OCI-LY7 (cell line): ENCODE measurements around the gene GRK5. TPM values are rescaled to one million over a fixed set of nuclear protein-coding genes. Genes with fewer than 3 reads are reported as not detected.

Experiments used
- BruUV-seq: library from RNA; stranded (reverse); fragments of 400-500 nt; replicated peaks from 2 replicates; lab custom pipeline; 2021; lab: Mats Ljungman, UMichigan
- CTCF ChIA-PET: fragments of 300-600 bp; sonication (Branson Sonifier 250); formaldehyde crosslinking; loops from one replicate; lab custom pipeline; 2022; ENCODE audit warnings: antibody characterized with exemption; ENCODE audit not compliant: unreplicated experiment; lab: Charles Lee
- POLR2A ChIA-PET: fragments of 300-600 bp; sonication (Branson Sonifier 250); formaldehyde crosslinking; loops from one replicate; lab custom pipeline; 2022; ENCODE audit warnings: antibody characterized with exemption; lab: Charles Lee
- DNase-seq: peaks from one replicate; pipeline ENCODE4 v3.0.0-alpha.2; 2015; ENCODE audit warnings: low spot score
- H2AFZ ChIP-seq: fragments of 200-600 bp; sonication (generic), shearing (Covaris generic); 2 replicates; pipeline ENCODE4 v1.6.1; 2014; ENCODE audit warnings: mild to moderate bottlenecking, antibody characterized with exemption, low read length, moderate library complexity
- H3K27ac ChIP-seq: fragments of 200-600 bp; sonication (generic); 2 replicates; pipeline ENCODE4 v1.5.1; 2014; ENCODE audit warnings: mixed run types, low read depth, mild to moderate bottlenecking, moderate library complexity, low read length, inconsistent platforms; ENCODE audit not compliant: poor library complexity, severe bottlenecking
- H3K36me3 ChIP-seq: fragments of 200-600 bp; sonication (generic); 2 replicates; pipeline ENCODE4 v1.6.1; 2014; ENCODE audit warnings: mild to moderate bottlenecking, antibody characterized with exemption, low read length, moderate library complexity, mixed read lengths; ENCODE audit not compliant: insufficient read depth
- H3K4me1 ChIP-seq: fragments of 200-600 bp; sonication (generic); 2 replicates; pipeline ENCODE4 v1.5.1; 2014; ENCODE audit warnings: mild to moderate bottlenecking, low read length; ENCODE audit not compliant: insufficient read depth, poor library complexity, severe bottlenecking
- H3K4me2 ChIP-seq: fragments of 200-600 bp; sonication (generic); 2 replicates; pipeline ENCODE4 v1.6.1; 2014; ENCODE audit warnings: mild to moderate bottlenecking, low read length
- H3K4me3 ChIP-seq: fragments of 200-600 bp; sonication (generic); 2 replicates; pipeline ENCODE4 v1.5.1; 2014; ENCODE audit warnings: mild to moderate bottlenecking, low read depth, low read length; ENCODE audit not compliant: poor library complexity, severe bottlenecking
- H3K79me2 ChIP-seq: fragments of 200-600 bp; sonication (generic); 2 replicates; pipeline ENCODE4 v1.6.1; 2016; ENCODE audit warnings: low read depth, mild to moderate bottlenecking, low read length, moderate library complexity, mixed read lengths; ENCODE audit not compliant: insufficient read depth
- H3K9me2 ChIP-seq: fragments of 200-600 bp; sonication (generic); 2 replicates; pipeline ENCODE4 v1.6.1; 2016; ENCODE audit warnings: mild to moderate bottlenecking, low read length, mixed read lengths; ENCODE audit not compliant: insufficient read depth
- H3K9me3 ChIP-seq: fragments of 200-600 bp; sonication (generic); 2 replicates; pipeline ENCODE4 v1.6.1; 2014; ENCODE audit warnings: mild to moderate bottlenecking, mixed run types, low read length, mixed read lengths
- H4K20me1 ChIP-seq: fragments of 200-600 bp; sonication (generic); 2 replicates; pipeline ENCODE4 v1.6.1; 2014; ENCODE audit warnings: mild to moderate bottlenecking, antibody characterized with exemption, low read length, moderate library complexity, mixed read lengths; ENCODE audit not compliant: insufficient read depth
- EZH2phosphoT487 ChIP-seq: fragments of 200-600 bp; sonication (generic); IDR thresholded peaks from 2 replicates; pipeline ENCODE4 v1.6.1; 2018; ENCODE audit warnings: low read depth, borderline replicate concordance, mild to moderate bottlenecking, mixed run types, antibody characterized with exemption, low read length, moderate library complexity, mixed read lengths
- intact Hi-C: fragments of 100-400 bp; cut with micrococcal nuclease; formaldehyde crosslinking; loops from one replicate; pipeline ENCODE4 v1.10.0; 2022; ENCODE audit not compliant: unreplicated experiment
- total RNA-seq, 2 experiments: library from RNA; depleted of rRNA in 1 of 2; stranded (reverse); fragments of >200 nt in 1 of 2; shearing (Covaris generic) in 1 of 2; gene quantifications; 2 replicates each; pipeline ENCODE4 v1.2.3, GENCODE V29; 2014 to 2022
- TF ChIP-seq, protein P1 (sequence below): fragments of 200-600 bp; sonication (generic); conservative IDR thresholded peaks from 2 replicates; pipeline ENCODE4 v1.5.1; 2014; ENCODE audit warnings: mild to moderate bottlenecking, antibody characterized with exemption, low read length, moderate library complexity, mixed read lengths

GRK5 gene
- total RNA-seq, 2 experiments from 2014 or later, result 4.7 to 10.2 TPM

DNA sequence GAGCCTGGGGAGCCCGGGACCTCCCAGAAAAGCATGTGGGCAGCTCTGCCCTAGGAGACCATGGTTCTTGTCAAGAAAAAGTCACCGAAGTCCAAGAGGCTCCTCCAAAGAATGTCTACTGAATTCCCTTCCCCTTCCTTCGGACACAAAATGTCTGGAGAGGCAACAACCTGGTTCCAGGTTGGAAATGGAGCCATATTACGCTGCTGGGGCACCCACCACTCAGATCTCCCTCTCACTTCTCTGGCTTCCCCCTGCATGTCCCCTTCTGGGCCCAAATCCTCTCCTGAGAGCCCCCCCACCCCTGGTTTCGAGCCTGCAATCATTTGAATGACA lies 282.6 kb downstream of the GRK5 start:
- intact Hi-C loops, result loop anchor here (1.0 to 2.0 kb wide), 5 partner anchors 48 to 291 kb away; no protein-coding TSS in a partner anchor
- Histone ChIP-seq H3K9me3 (no peaks in the 10 kb centered on the region), H4K20me1 (no peaks in the 10 kb centered on the region), H3K4me3 (peak overlapping the region; percentile 68), H3K4me2 (peak overlapping the region; percentile 85), H3K4me1 (peaks cover 14% of the 10 kb centered on the region), H3K27ac (no peak overlapping the region), H3K9me2 (no peaks in the 10 kb centered on the region), H3K79me2 (no peaks in the 10 kb centered on the region), H3K36me3 (no peaks in the 10 kb centered on the region), H2AFZ (peak overlapping the region; percentile 77; the same call in 1 of the 2 replicates)
- BruUV-seq, result no TSS peak
- TF ChIP-seq EZH2phosphoT487, result no peak
- TF ChIP-seq, protein P1, sequence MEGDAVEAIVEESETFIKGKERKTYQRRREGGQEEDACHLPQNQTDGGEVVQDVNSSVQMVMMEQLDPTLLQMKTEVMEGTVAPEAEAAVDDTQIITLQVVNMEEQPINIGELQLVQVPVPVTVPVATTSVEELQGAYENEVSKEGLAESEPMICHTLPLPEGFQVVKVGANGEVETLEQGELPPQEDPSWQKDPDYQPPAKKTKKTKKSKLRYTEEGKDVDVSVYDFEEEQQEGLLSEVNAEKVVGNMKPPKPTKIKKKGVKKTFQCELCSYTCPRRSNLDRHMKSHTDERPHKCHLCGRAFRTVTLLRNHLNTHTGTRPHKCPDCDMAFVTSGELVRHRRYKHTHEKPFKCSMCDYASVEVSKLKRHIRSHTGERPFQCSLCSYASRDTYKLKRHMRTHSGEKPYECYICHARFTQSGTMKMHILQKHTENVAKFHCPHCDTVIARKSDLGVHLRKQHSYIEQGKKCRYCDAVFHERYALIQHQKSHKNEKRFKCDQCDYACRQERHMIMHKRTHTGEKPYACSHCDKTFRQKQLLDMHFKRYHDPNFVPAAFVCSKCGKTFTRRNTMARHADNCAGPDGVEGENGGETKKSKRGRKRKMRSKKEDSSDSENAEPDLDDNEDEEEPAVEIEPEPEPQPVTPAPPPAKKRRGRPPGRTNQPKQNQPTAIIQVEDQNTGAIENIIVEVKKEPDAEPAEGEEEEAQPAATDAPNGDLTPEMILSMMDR, result peak; percentile 49
- no peak for DNase-seq
- CTCF ChIA-PET, result interaction anchor here (1.0 kb wide), 1 partner anchor 52 kb away, joined by 8 read pairs; no protein-coding TSS in a partner anchor
- POLR2A ChIA-PET, result interaction anchor here (0.9 to 2.9 kb wide), 4 partner anchors 12 to 291 kb away, joined by 3 to 31 read pairs (median 4); no protein-coding TSS in a partner anchor

DNA sequence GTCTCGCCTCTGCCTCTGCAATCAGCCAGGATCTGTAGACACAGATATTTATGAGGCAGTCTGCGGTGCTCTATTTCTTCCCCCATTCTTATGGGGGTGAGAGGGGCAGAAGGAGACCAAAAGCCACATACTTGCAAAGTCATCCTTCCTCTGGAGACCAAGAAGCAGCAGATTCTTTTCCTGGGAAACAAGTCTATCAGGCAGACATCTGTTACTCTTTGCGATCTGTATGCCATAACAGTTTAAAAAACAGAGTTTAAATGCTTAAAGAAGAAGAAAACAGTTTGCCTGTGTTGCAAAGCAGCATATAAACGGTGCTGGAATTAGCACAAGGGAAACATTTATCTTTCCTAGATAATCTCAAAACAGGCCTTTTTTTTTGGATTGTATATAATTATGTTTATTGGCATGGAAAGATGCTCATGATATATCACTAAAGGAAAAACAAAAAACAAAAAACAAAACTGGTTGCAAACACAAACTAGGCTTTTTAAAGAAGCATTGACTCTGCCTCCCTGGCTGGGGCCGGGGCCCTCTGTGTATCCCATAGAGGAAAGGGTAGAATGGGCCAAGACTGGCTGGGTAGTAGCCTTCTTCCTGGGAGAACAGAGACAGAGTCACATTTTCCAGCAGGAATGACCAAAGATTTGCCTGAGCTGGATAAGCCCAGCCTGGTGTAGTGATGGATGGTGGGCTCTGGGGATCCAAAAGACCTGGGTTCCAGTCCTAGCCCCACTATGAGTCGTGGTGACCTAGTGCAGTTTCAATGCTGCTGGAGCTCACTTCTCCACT lies 284.8 kb downstream of the GRK5 start:
- BruUV-seq, result no TSS peak
- Histone ChIP-seq H3K9me2 (no peaks in the 10 kb centered on the region), H3K4me2 (no peak overlapping the region), H3K4me1 (peaks cover 14% of the 10 kb centered on the region), H3K79me2 (no peaks in the 10 kb centered on the region), H4K20me1 (no peaks in the 10 kb centered on the region), H2AFZ (no peak overlapping the region), H3K9me3 (no peaks in the 10 kb centered on the region), H3K36me3 (no peaks in the 10 kb centered on the region), H3K4me3 (no peak overlapping the region), H3K27ac (no peak overlapping the region)
- DNase-seq, result no peak
- TF ChIP-seq, protein P1, result no peak
- no peak for TF ChIP-seq EZH2phosphoT487
- intact Hi-C loops, result no loop called here
- CTCF ChIA-PET, result no interaction called here
- POLR2A ChIA-PET, result interaction anchor here (1.4 kb wide), 1 partner anchor 8 kb away, joined by 5 read pairs; no protein-coding TSS in a partner anchor

DNA sequence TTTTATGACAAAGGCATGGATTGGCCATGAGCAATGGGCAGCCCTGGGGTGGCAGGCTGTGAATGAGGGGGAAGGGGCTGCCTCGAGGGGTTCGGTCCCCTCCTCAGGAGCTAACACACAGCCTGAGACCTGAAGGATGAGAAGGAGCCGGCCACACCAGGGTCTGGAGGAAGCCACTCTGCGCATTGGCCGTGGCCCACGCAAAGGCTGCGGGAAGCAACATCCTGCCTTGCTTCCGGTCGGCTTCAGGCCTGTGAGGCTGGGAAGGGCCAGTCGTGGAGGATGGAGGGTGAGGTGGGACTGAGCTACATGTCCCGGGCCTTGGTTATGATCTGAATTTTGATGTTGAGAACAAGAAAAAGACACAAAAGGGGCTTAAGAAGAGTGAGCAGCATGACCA lies 285.8 kb downstream of the GRK5 start:
- Histone ChIP-seq H3K4me3 (no peak overlapping the region), H3K36me3 (no peaks in the 10 kb centered on the region), H3K9me2 (no peaks in the 10 kb centered on the region), H2AFZ (no peak overlapping the region), H4K20me1 (no peaks in the 10 kb centered on the region), H3K9me3 (no peaks in the 10 kb centered on the region), H3K4me2 (no peak overlapping the region), H3K4me1 (peaks cover 14% of the 10 kb centered on the region), H3K27ac (no peak overlapping the region), H3K79me2 (no peaks in the 10 kb centered on the region)
- TF ChIP-seq, protein P1, result no peak
- TF ChIP-seq EZH2phosphoT487, result no peak
- POLR2A ChIA-PET, result interaction anchor here (0.6 kb wide), 1 partner anchor 188 kb away, joined by 3 read pairs; no protein-coding TSS in a partner anchor
- BruUV-seq, result no TSS peak
- CTCF ChIA-PET, result interaction anchor here (1.6 kb wide), 1 partner anchor 15 kb away, joined by 4 read pairs; no protein-coding TSS in a partner anchor
- intact Hi-C loops, result no loop called here
- DNase-seq, result no peak
